Vagina (tissue), 2 donors: ENCODE results near the gene CARD14. TPM values are rescaled to one million over a fixed set of nuclear protein-coding genes. Genes with fewer than 3 reads are reported as not detected.

Experiments
- DNase-seq, 2 donors: peaks; one replicate each; pipeline ENCODE4 v3.0.0-alpha.2; 2017; ENCODE audit errors: extremely low spot score in 2 of 2
- H3K27ac ChIP-seq: fragments of 200-600 bp; sonication (generic); one replicate; pipeline ENCODE4 v1.5.1; 2019
- H3K27me3 ChIP-seq: fragments of 200-600 bp; sonication (generic); one replicate; pipeline ENCODE4 v1.5.1; 2019
- H3K36me3 ChIP-seq, 2 donors: fragments of 200-600 bp; sonication (generic); one replicate each; pipeline ENCODE4 v1.5.1; 2017 to 2019
- H3K4me1 ChIP-seq: fragments of 200-600 bp; sonication (generic); one replicate; pipeline ENCODE4 v1.5.1; 2019
- H3K4me3 ChIP-seq, 2 donors: fragments of 200-600 bp; sonication (generic); 1 replicate in 1 of 2; 2 replicates in 1 of 2; pipeline ENCODE4 v1.5.1; 2016 to 2019
- H3K9me3 ChIP-seq: fragments of 200-600 bp; sonication (generic); one replicate; pipeline ENCODE4 v1.5.1; 2019
- CTCF ChIP-seq, 3 experiments: fragments of 450-650 bp in 2 of 3; fragments of 200-600 bp in 1 of 3; sonication (generic) in 1 of 3; IDR thresholded peaks; one replicate each; pipeline ENCODE4 v1.5.1; 2017 to 2019; ENCODE audit warnings: antibody characterized with exemption in 3 of 3, mild to moderate bottlenecking in 2 of 3, moderate library complexity in 2 of 3
- POLR2A ChIP-seq, 2 donors: fragments of 450-650 bp; IDR thresholded peaks; one replicate each; pipeline ENCODE4 v1.6.1; 2017; ENCODE audit warnings: antibody characterized with exemption in 2 of 2, mild to moderate bottlenecking in 2 of 2, moderate library complexity in 2 of 2
- POLR2AphosphoS5 ChIP-seq, 2 donors: sonication (generic); formaldehyde crosslinking; IDR thresholded peaks; one replicate each; pipeline ENCODE4 v1.9.0; 2017; ENCODE audit warnings: antibody characterized with exemption in 2 of 2, mild to moderate bottlenecking in 2 of 2, low read depth in 1 of 2; ENCODE audit not compliant: insufficient read depth in 1 of 2
- intact Hi-C: fragments of 100-400 bp; cut with DNase I; formaldehyde crosslinking; loops from one replicate; pipeline ENCODE4 v1.15.1; 2023
- total RNA-seq: library from RNA; depleted of rRNA; stranded (reverse); fragments of >200 nt; gene quantifications from one replicate; pipeline ENCODE4 v1.2.3, GENCODE V29; 2016

The CARD14 gene
- total RNA-seq, 1 donor from 2014 or later: 30.0 TPM

DNA sequence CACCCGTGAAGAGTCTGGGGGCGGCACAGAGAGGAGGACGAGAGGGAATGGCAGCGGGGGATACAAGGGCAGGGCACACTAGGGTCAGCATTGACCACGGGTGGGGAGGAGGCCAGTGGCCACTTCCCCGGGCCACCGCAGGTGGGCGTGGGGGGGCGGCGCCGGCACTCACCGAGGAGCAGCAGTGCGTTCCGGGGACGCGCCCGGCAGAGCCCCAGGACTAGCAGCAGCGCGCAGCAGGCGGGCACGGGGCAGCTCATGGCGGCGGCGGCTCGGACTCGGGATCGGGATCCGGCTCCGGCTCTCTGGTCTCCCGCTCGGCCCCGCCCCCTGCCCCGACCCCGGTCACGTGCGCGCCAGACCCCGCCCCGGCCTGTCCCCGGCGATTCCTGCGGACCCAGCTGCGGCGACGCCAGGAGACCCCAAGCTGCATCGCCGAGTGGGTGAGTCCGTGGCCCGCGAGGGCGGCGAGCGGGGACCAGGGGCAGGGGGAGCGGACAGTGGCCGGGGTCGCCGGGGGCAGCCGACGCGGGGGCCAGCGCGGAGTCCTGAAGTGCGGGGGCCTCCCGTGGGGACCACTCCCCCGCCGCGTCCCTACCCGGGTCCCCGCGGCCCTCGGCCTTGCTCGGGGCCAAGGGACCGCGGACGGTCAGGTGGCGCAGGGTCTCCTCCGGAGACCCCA lies 50.4 kb downstream of the CARD14 start, which contains the start of the genes SGSH and SLC26A11:
Gene SGSH (minus strand): TSS at position 280 of the 682 bp plus-strand sequence. CDS start 20 bp downstream, at position 260.
Gene SLC26A11 (plus strand): TSS at position 374 of the 682 bp plus-strand sequence. CDS start 1,134 bp downstream, outside the sequence.
- no peak for DNase-seq
- intact Hi-C loops: no loop called here
- no peaks in the 10 kb centered on the region for H3K27me3 ChIP-seq
- no peaks in the 10 kb centered on the region for H3K9me3 ChIP-seq
- H3K4me3 ChIP-seq: peak within 1 kb of the TSS; percentile 77 to 88
- peaks cover 0 to 6% of the 10 kb centered on the region in 2 donors for H3K36me3 ChIP-seq
- TF ChIP-seq POLR2AphosphoS5 (IDR thresholded peaks at IDR 0.05; ENCODE audit: insufficient read depth in 1 of 2, low read depth in 1 of 2) (no peak), CTCF (IDR thresholded peaks at IDR 0.05) (no peak), POLR2A (IDR thresholded peaks at IDR 0.05) (no peak)
- peaks cover 42% of the 10 kb centered on the region for H3K4me1 ChIP-seq
- H3K27ac ChIP-seq: peak within 1 kb of the TSS; percentile 90

- H3K4me1 ChIP-seq: peaks cover 42% of the 10 kb centered on the region
- TF ChIP-seq POLR2A (IDR thresholded peaks at IDR 0.05) (no peak), CTCF (IDR thresholded peaks at IDR 0.05) (no peak), POLR2AphosphoS5 (IDR thresholded peaks at IDR 0.05; ENCODE audit: insufficient read depth in 1 of 2, low read depth in 1 of 2) (peak in 1 of 2 donors; percentile 50)
- H3K36me3 ChIP-seq: peaks cover 0 to 6% of the 10 kb centered on the region in 2 donors
- H3K27ac ChIP-seq: peak overlapping the region; percentile 90
- peak overlapping the region; percentile 77 to 88 for H3K4me3 ChIP-seq
- no peak for DNase-seq
- H3K27me3 ChIP-seq: no peaks in the 10 kb centered on the region
- intact Hi-C loops: no loop called here
- H3K9me3 ChIP-seq: no peaks in the 10 kb centered on the region
Observed at GRCh38 chr17:80220736-80221215, 50.9 kb downstream of the CARD14 start.

- H3K36me3 ChIP-seq: peaks cover 0 to 4% of the 10 kb centered on the region in 2 donors
- intact Hi-C loops: no loop called here
- H3K27ac ChIP-seq: no peak overlapping the region
- no peaks in the 10 kb centered on the region for H3K9me3 ChIP-seq
- no peak for TF ChIP-seq POLR2A (IDR thresholded peaks at IDR 0.05)
- no peak for TF ChIP-seq CTCF (IDR thresholded peaks at IDR 0.05)
- TF ChIP-seq POLR2AphosphoS5 (IDR thresholded peaks at IDR 0.05; ENCODE audit: insufficient read depth in 1 of 2, low read depth in 1 of 2): no peak
- H3K27me3 ChIP-seq: no peaks in the 10 kb centered on the region
- peak overlapping the region; percentile 77 to 88 for H3K4me3 ChIP-seq
- DNase-seq: no peak
- H3K4me1 ChIP-seq: peaks cover 42% of the 10 kb centered on the region
Observed at GRCh38 chr17:80221351-80222105, 51.7 kb downstream of the CARD14 start.

GRCh38 chr17:80222376-80223141 lies 52.7 kb downstream of the CARD14 start:
- H3K27ac ChIP-seq: no peak overlapping the region
- no peak for DNase-seq
- H3K4me1 ChIP-seq: peaks cover 42% of the 10 kb centered on the region
- no peaks in the 10 kb centered on the region for H3K36me3 ChIP-seq
- H3K4me3 ChIP-seq: no peak overlapping the region
- TF ChIP-seq POLR2A (IDR thresholded peaks at IDR 0.05) (no peak), POLR2AphosphoS5 (IDR thresholded peaks at IDR 0.05; ENCODE audit: insufficient read depth in 1 of 2, low read depth in 1 of 2) (no peak), CTCF (IDR thresholded peaks at IDR 0.05) (no peak)
- intact Hi-C loops: no loop called here
- H3K27me3 ChIP-seq: no peaks in the 10 kb centered on the region
- no peaks in the 10 kb centered on the region for H3K9me3 ChIP-seq
